ENCODE results near the gene ITGA11.

GRCh38 chr15:68303560-68304436 is 128.2 kb downstream of the ITGA11 start:
- TF ChIP-seq CTCF (IDR thresholded peaks at IDR 0.05; ENCODE audit: insufficient read depth, low read length) (no peak), POLR2AphosphoS5 (IDR thresholded peaks at IDR 0.05; ENCODE audit: low read depth) (no peak), REST (IDR thresholded peaks at IDR 0.05; ENCODE audit: insufficient replicate concordance, low read depth) (no peak), SPI1 (IDR thresholded peaks at IDR 0.05; ENCODE audit: borderline replicate concordance, low read depth) (no peak), GABPA (IDR thresholded peaks at IDR 0.05; ENCODE audit: low read depth) (no peak)

All from HL-60 (cell line).